HCT116 (cell line): Measurements from ENCODE around the gene TEF. TPM values are rescaled to one million over a fixed set of nuclear protein-coding genes. Genes with fewer than 3 reads are reported as not detected.

ENCODE experiments used
- ATAC-seq: fragments of 200-7000 bp; cut with Tn5 transposase; 2 replicates; pipeline ENCODE4 v1.9.1; 2020; ENCODE audit warnings: mild to moderate bottlenecking, moderate library complexity
- BruUV-seq: library from RNA; stranded (reverse); fragments of 400-500 nt; replicated peaks from 2 replicates; lab custom pipeline; 2021; lab: Mats Ljungman, UMichigan
- CTCF ChIA-PET: fragments of 300-600 bp; sonication (Branson Sonifier 250); formaldehyde crosslinking; loops from one replicate; lab custom pipeline; 2021; ENCODE audit warnings: antibody characterized with exemption; lab: Charles Lee
- POLR2A ChIA-PET: fragments of 300-600, 350-600 bp; sonication (Branson Sonifier 250); formaldehyde crosslinking; loops from one replicate; lab custom pipeline; 2021; ENCODE audit warnings: antibody characterized with exemption; lab: Charles Lee
- RAD21 ChIA-PET, 2 experiments: fragments of 300-600 bp; sonication (Branson Sonifier 250); formaldehyde crosslinking; loops; one replicate each; lab custom pipeline; 2023; ENCODE audit warnings: low total read pairs in 2 of 2; ENCODE audit not compliant: uncharacterized antibody in 2 of 2, unreplicated experiment in 2 of 2, low non-redundant PET in 1 of 2; lab: Charles Lee
- DNase-seq: peaks from one replicate; pipeline ENCODE4 v3.0.0-alpha.2; 2010; ENCODE audit warnings: low read depth, low spot score
- H2AFZ ChIP-seq: fragments of 200-600 bp; shearing (Covaris generic), sonication (generic); 2 replicates; pipeline ENCODE4 v1.6.1; 2017; ENCODE audit warnings: low read depth, mixed run types, mixed read lengths, antibody characterized with exemption, low read length; ENCODE audit not compliant: poor library complexity, severe bottlenecking
- H3K27ac ChIP-seq: 2 replicates; pipeline ENCODE4 v1.5.1; 2012; ENCODE audit warnings: low read depth, low read length
- H3K27me3 ChIP-seq: fragments of 200-600 bp; sonication (generic); 2 replicates; pipeline ENCODE4 v1.6.1; 2016; ENCODE audit warnings: mixed run types, low read length, mixed read lengths; ENCODE audit not compliant: insufficient read depth
- H3K36me3 ChIP-seq, 2 experiments: fragments of 200-500 bp in 1 of 2; fragments of 200-600 bp in 1 of 2; sonication (Bioruptor generic) in 1 of 2; sonication (generic) in 1 of 2; 2 replicates each; pipeline versions ENCODE4 v1.5.1 to v1.6.1; 2014 to 2016; ENCODE audit warnings: low read length in 2 of 2, inconsistent platforms in 1 of 2, mixed read lengths in 1 of 2, mixed run types in 1 of 2; ENCODE audit not compliant: insufficient read depth in 2 of 2, control insufficient read depth in 1 of 2
- H3K4me1 ChIP-seq, 2 experiments: fragments of 200-600 bp in 1 of 2; sonication (generic) in 1 of 2; 2 replicates each; pipeline versions ENCODE4 v1.5.1 to v1.6.1; 2012 to 2017; ENCODE audit warnings: low read length in 2 of 2, inconsistent platforms in 1 of 2, mild to moderate bottlenecking in 1 of 2, mixed read lengths in 1 of 2, mixed run types in 1 of 2, moderate library complexity in 1 of 2; ENCODE audit not compliant: insufficient read depth in 2 of 2, control insufficient read depth in 1 of 2
- H3K4me2 ChIP-seq: fragments of 200-600 bp; sonication (generic); 2 replicates; pipeline ENCODE4 v1.6.1; 2017; ENCODE audit warnings: mixed run types, low read length, mixed read lengths
- H3K4me3 ChIP-seq, 2 experiments: fragments of 200-600 bp in 1 of 2; sonication (generic) in 1 of 2; replicated peaks in 1 of 2; 2 replicates each; pipeline ENCODE4 v1.5.1; 2011 to 2016; ENCODE audit warnings: low read length in 2 of 2, control low read depth in 1 of 2, low read depth in 1 of 2, mild to moderate bottlenecking in 1 of 2, mixed read lengths in 1 of 2, mixed run types in 1 of 2
- H3K79me2 ChIP-seq: fragments of 200-600 bp; sonication (generic); 2 replicates; pipeline ENCODE4 v1.6.1; 2017; ENCODE audit warnings: mild to moderate bottlenecking, mixed run types, low read length, moderate library complexity, mixed read lengths; ENCODE audit not compliant: insufficient read depth
- H3K9ac ChIP-seq: fragments of 200-600 bp; sonication (generic); 2 replicates; pipeline ENCODE4 v1.6.1; 2016; ENCODE audit warnings: low read length, mixed read lengths
- H3K9me2 ChIP-seq: fragments of 200-600 bp; sonication (generic), shearing (Covaris generic); 2 replicates; pipeline ENCODE4 v1.6.1; 2017; ENCODE audit warnings: mixed run types, mild to moderate bottlenecking, moderate library complexity; ENCODE audit not compliant: insufficient read depth
- H3K9me3 ChIP-seq, 2 experiments: fragments of 200-500 bp in 1 of 2; fragments of 200-600 bp in 1 of 2; sonication (Bioruptor generic) in 1 of 2; sonication (generic) in 1 of 2; 2 replicates each; pipeline ENCODE4 v1.6.1; 2014 to 2017; ENCODE audit warnings: low read length in 2 of 2, mixed read lengths in 2 of 2, inconsistent platforms in 1 of 2, low read depth in 1 of 2, mild to moderate bottlenecking in 1 of 2, mixed run types in 1 of 2, moderate library complexity in 1 of 2; ENCODE audit not compliant: control insufficient read depth in 1 of 2, insufficient read depth in 1 of 2
- H4K20me1 ChIP-seq: fragments of 200-600 bp; sonication (generic), shearing (Covaris generic); 2 replicates; pipeline ENCODE4 v1.6.1; 2017; ENCODE audit warnings: mixed run types, mild to moderate bottlenecking, moderate library complexity; ENCODE audit not compliant: insufficient read depth
- ATF3 ChIP-seq: IDR thresholded peaks from 2 replicates; pipeline ENCODE4 v1.6.1; 2012
- CBX3 ChIP-seq: IDR thresholded peaks from 2 replicates; pipeline ENCODE4 v1.6.1; 2012; ENCODE audit warnings: low read depth
- JUND ChIP-seq: IDR thresholded peaks from 2 replicates; pipeline ENCODE4 v1.6.1; 2012
- POLR2AphosphoS5 ChIP-seq: IDR thresholded peaks from 2 replicates; pipeline ENCODE4 v1.6.1; 2011; ENCODE audit warnings: mild to moderate bottlenecking, low read depth, low read length, moderate library complexity
- RAD21 ChIP-seq: IDR thresholded peaks from 2 replicates; pipeline ENCODE4 v1.6.1; 2012; ENCODE audit warnings: low read depth, mild to moderate bottlenecking
- SRF ChIP-seq: IDR thresholded peaks from 2 replicates; pipeline ENCODE4 v1.6.1; 2012; ENCODE audit warnings: low read depth
- YY1 ChIP-seq: IDR thresholded peaks from 2 replicates; pipeline ENCODE4 v1.6.1; 2011; ENCODE audit warnings: low read length, low read depth, moderate library complexity, mild to moderate bottlenecking; ENCODE audit not compliant: insufficient replicate concordance; ENCODE audit errors: extremely low read depth
- ZBTB33 ChIP-seq: IDR thresholded peaks from 2 replicates; pipeline ENCODE4 v1.6.1; 2011; ENCODE audit warnings: mild to moderate bottlenecking, low read length, moderate library complexity; ENCODE audit not compliant: insufficient replicate concordance; ENCODE audit errors: extremely low read depth
- ZFX ChIP-seq: fragments of 450-650 bp; IDR thresholded peaks from 2 replicates; pipeline ENCODE4 v1.6.1; 2017
- intact Hi-C: fragments of 100-400 bp; cut with micrococcal nuclease; formaldehyde crosslinking; loops from 2 replicates; pipeline ENCODE4 v1.10.0; 2022
- total RNA-seq: library from RNA; stranded (reverse); gene quantifications from one replicate; pipeline ENCODE4 v1.2.1, GENCODE V29; 2021; ENCODE audit not compliant: unreplicated experiment
- TF ChIP-seq, protein P1 (sequence below): IDR thresholded peaks from 2 replicates; pipeline ENCODE4 v1.6.1; 2012; ENCODE audit warnings: low read depth
- TF ChIP-seq, protein P2 (sequence below), 3 experiments: fragments of 200-600 bp in 1 of 3; sonication (generic) in 1 of 3; IDR thresholded peaks in 2 of 3; conservative IDR thresholded peaks in 1 of 3; 2 replicates each; pipeline ENCODE4 v1.5.1; 2012 to 2017; ENCODE audit warnings: low read depth in 2 of 3, low read length in 2 of 3, antibody characterized with exemption in 1 of 3, borderline replicate concordance in 1 of 3, control low read depth in 1 of 3, mild to moderate bottlenecking in 1 of 3, mixed read lengths in 1 of 3, mixed run types in 1 of 3, moderate library complexity in 1 of 3; ENCODE audit not compliant: insufficient read depth in 1 of 3

TEF gene
- total RNA-seq, 1 experiment from 2014 or later: 16.5 TPM

GRCh38 chr22:41356430-41357028 is 25.2 kb upstream of the TEF start (continued):
- TF ChIP-seq, protein P1, sequence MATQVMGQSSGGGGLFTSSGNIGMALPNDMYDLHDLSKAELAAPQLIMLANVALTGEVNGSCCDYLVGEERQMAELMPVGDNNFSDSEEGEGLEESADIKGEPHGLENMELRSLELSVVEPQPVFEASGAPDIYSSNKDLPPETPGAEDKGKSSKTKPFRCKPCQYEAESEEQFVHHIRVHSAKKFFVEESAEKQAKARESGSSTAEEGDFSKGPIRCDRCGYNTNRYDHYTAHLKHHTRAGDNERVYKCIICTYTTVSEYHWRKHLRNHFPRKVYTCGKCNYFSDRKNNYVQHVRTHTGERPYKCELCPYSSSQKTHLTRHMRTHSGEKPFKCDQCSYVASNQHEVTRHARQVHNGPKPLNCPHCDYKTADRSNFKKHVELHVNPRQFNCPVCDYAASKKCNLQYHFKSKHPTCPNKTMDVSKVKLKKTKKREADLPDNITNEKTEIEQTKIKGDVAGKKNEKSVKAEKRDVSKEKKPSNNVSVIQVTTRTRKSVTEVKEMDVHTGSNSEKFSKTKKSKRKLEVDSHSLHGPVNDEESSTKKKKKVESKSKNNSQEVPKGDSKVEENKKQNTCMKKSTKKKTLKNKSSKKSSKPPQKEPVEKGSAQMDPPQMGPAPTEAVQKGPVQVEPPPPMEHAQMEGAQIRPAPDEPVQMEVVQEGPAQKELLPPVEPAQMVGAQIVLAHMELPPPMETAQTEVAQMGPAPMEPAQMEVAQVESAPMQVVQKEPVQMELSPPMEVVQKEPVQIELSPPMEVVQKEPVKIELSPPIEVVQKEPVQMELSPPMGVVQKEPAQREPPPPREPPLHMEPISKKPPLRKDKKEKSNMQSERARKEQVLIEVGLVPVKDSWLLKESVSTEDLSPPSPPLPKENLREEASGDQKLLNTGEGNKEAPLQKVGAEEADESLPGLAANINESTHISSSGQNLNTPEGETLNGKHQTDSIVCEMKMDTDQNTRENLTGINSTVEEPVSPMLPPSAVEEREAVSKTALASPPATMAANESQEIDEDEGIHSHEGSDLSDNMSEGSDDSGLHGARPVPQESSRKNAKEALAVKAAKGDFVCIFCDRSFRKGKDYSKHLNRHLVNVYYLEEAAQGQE: no peak
- no peak for TF ChIP-seq ZFX

- no peaks in the 10 kb centered on the region for H3K9me2 ChIP-seq
- peaks cover 0 to 12% of the 10 kb centered on the region in 2 experiments; a peak in 2 of 4 replicates for H3K36me3 ChIP-seq
- H4K20me1 ChIP-seq: no peaks in the 10 kb centered on the region
- H3K9me3 ChIP-seq: no peaks in the 10 kb centered on the region
- no peak overlapping the region for H3K9ac ChIP-seq
- no peak for DNase-seq
- BruUV-seq: no TSS peak
- ATAC-seq: no peak
- intact Hi-C loops: no loop called here
- POLR2A ChIA-PET: no interaction called here
- no peak overlapping the region for H3K4me2 ChIP-seq
- no peaks in the 10 kb centered on the region for H3K27me3 ChIP-seq
- H2AFZ ChIP-seq: no peak overlapping the region
- CTCF ChIA-PET: no interaction called here
- H3K4me3 ChIP-seq: no peak overlapping the region
- TF ChIP-seq ZBTB33: no peak
- TF ChIP-seq, protein P2, sequence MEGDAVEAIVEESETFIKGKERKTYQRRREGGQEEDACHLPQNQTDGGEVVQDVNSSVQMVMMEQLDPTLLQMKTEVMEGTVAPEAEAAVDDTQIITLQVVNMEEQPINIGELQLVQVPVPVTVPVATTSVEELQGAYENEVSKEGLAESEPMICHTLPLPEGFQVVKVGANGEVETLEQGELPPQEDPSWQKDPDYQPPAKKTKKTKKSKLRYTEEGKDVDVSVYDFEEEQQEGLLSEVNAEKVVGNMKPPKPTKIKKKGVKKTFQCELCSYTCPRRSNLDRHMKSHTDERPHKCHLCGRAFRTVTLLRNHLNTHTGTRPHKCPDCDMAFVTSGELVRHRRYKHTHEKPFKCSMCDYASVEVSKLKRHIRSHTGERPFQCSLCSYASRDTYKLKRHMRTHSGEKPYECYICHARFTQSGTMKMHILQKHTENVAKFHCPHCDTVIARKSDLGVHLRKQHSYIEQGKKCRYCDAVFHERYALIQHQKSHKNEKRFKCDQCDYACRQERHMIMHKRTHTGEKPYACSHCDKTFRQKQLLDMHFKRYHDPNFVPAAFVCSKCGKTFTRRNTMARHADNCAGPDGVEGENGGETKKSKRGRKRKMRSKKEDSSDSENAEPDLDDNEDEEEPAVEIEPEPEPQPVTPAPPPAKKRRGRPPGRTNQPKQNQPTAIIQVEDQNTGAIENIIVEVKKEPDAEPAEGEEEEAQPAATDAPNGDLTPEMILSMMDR (IDR thresholded peaks at IDR 0.05 in 2 of 3, conservative IDR thresholded peaks at IDR 0.05 in 1 of 3; ENCODE audit: borderline replicate concordance in 1 of 3, insufficient read depth in 1 of 3, low read depth in 2 of 3, low read length in 2 of 3): no peak
- TF ChIP-seq JUND: no peak
- TF ChIP-seq, protein P1: no peak
- no peak for TF ChIP-seq RAD21
- no peak for TF ChIP-seq YY1
- no peak for TF ChIP-seq CBX3
- TF ChIP-seq POLR2AphosphoS5: no peak
- no peak for TF ChIP-seq ATF3
- no peak for TF ChIP-seq SRF
- TF ChIP-seq, all 23 proteins: peak for 0
- RAD21 ChIA-PET: no interaction called here
- Histone ChIP-seq H3K79me2 (no peaks in the 10 kb centered on the region), H3K4me1 (peaks cover 0 to 11% of the 10 kb centered on the region in 2 experiments; a peak in 2 of 4 replicates), H3K27ac (no peak overlapping the region)
These were observed 24.6 kb upstream of the TEF start for GRCh38 chr22:41357191-41357590.
